ENCODE results near the gene AMBRA1.

- TF ChIP-seq CTCF (conservative IDR thresholded peaks at IDR 0.05; ENCODE audit: low read depth, low read length) (no peak), EZH2 (IDR thresholded peaks at IDR 0.05; ENCODE audit: low read length, unreplicated experiment) (no peak), EZH2phosphoT487 (IDR thresholded peaks at IDR 0.05; ENCODE audit: borderline replicate concordance, low read length) (no peak)
Measured at GRCh38 chr11:46347637-46348311, 246.0 kb downstream of the AMBRA1 start.
